ENCODE results near the gene STX1A. TPM values are rescaled to one million over a fixed set of nuclear protein-coding genes. Genes with fewer than 3 reads are reported as not detected.

Gene STX1A
- total and polyA plus RNA-seq, 8 donors: 2.3 to 95.7 (median 9.6) TPM

- WGBS, 2 donors: 6% methylated on average over 35 of the region's 35 CpGs
- Histone ChIP-seq H3K27ac (peak overlapping the region; percentile 96 to 100 (median 100)), H3K4me3 (peak overlapping the region in 2 of 4 donors; percentile 6), H3K36me3 (no peaks in the 10 kb centered on the region), H3K9me3 (no peaks in the 10 kb centered on the region), H3K4me1 (peaks cover 26 to 34% (median 29%) of the 10 kb centered on the region in 3 donors), H3K27me3 (no peaks in the 10 kb centered on the region)
- TF ChIP-seq, protein P1, sequence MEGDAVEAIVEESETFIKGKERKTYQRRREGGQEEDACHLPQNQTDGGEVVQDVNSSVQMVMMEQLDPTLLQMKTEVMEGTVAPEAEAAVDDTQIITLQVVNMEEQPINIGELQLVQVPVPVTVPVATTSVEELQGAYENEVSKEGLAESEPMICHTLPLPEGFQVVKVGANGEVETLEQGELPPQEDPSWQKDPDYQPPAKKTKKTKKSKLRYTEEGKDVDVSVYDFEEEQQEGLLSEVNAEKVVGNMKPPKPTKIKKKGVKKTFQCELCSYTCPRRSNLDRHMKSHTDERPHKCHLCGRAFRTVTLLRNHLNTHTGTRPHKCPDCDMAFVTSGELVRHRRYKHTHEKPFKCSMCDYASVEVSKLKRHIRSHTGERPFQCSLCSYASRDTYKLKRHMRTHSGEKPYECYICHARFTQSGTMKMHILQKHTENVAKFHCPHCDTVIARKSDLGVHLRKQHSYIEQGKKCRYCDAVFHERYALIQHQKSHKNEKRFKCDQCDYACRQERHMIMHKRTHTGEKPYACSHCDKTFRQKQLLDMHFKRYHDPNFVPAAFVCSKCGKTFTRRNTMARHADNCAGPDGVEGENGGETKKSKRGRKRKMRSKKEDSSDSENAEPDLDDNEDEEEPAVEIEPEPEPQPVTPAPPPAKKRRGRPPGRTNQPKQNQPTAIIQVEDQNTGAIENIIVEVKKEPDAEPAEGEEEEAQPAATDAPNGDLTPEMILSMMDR (IDR thresholded peaks at IDR 0.05): no peak
- ATAC-seq: peak; percentile 62 to 75 (median 69)
- intact Hi-C loops (cut with DNase I): no loop called here
- FAIRE-seq: no peak
- DNase-seq: peak; percentile 95 to 100 (median 98)
These were observed 23.5 kb upstream of the STX1A start for GRCh38 chr7:73742753-73743641.

DNA sequence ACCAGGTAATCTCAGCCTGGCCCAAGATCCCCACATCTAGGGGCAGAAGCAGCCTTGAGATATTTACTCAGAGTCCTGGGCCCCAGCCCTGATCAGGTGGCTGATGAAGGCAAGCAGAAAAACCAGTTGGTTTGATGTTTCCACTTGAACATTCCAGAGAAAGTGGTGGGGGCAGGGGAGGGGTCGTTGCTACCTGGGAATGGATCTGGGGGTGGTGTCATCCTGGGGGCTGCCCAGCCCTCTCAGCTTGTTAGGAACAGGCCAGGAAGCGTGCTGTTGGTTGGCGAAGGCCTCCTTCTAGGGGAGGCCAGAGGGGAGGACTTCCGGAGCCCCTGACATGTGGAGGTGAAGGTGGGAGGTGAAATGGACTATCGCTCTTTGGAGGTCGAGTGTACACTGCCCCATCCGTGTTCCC, 22.9 kb upstream of the STX1A start:
- peak overlapping the region in 2 of 4 donors; percentile 6 for H3K4me3 ChIP-seq
- no peaks in the 10 kb centered on the region for H3K9me3 ChIP-seq
- H3K27me3 ChIP-seq: no peaks in the 10 kb centered on the region
- 23 to 31% methylated on average over 7 of the region's 7 CpGs for WGBS, 2 donors
- TF ChIP-seq, protein P1 (IDR thresholded peaks at IDR 0.05): no peak
- no peak for FAIRE-seq
- DNase-seq: peak in 5 of 6 donors; percentile 61 to 73 (median 70)
- H3K4me1 ChIP-seq: peaks cover 30 to 40% (median 33%) of the 10 kb centered on the region in 3 donors
- peak overlapping the region; percentile 96 to 100 (median 100) for H3K27ac ChIP-seq
- no peaks in the 10 kb centered on the region for H3K36me3 ChIP-seq
- peak in 3 of 4 donors; percentile 0 to 8 (median 3) for ATAC-seq
- intact Hi-C loops (cut with DNase I): no loop called here

DNA sequence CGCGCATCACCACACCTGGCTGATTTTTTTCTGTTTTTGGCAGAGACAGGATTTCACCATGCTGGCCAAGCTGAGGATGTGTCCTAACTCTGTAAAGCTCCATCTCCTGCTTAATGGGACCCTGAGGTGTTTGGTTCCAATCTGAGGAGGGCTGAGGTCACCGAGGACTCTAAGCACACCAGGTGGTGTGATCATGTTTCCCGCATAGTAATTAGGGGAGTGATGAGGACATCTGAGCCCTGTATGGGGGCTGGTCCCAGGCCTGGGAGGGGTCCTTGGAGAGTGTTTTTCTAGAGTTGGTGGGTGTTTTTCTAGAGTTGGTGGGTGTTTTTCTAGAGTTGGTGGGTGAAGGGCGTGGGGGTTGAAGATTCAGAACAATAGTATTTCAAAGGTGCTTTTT, 22.1 kb upstream of the STX1A start:
- TF ChIP-seq, protein P1 (IDR thresholded peaks at IDR 0.05): no peak
- intact Hi-C loops (cut with DNase I): no loop called here
- H3K27me3 ChIP-seq: no peaks in the 10 kb centered on the region
- no peak for FAIRE-seq
- peak in 1 of 6 donors; percentile 44 for DNase-seq
- no peaks in the 10 kb centered on the region for H3K9me3 ChIP-seq
- peaks cover 29 to 38% (median 30%) of the 10 kb centered on the region in 3 donors for H3K4me1 ChIP-seq
- no peaks in the 10 kb centered on the region for H3K36me3 ChIP-seq
- H3K4me3 ChIP-seq: no peak overlapping the region
- ATAC-seq: no peak
- 71 to 73% methylated on average over 5 of the region's 5 CpGs for WGBS, 2 donors
- H3K27ac ChIP-seq: peak overlapping the region; percentile 96 to 100 (median 100)

DNA sequence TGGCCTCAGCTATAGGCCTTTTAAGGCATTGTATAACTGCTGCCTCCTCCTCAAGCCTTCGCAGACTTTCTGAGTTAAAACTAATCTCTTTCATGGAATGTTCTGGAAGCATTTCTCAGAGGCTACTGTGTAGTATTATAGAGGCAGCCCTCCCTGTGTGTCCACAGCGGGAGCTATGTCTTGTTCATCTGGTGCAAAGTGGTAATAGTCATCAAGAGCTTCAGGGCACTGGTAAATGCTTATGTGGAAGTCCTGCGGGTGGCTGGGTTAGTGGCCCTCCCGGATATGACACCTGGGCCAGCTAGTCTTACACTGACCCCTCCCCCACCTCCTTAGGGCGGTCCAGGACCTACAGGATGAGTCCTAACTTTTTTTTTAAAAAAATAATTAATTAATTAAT, 21.3 kb upstream of the STX1A start:
- intact Hi-C loops (cut with DNase I): no loop called here
- no peak for ATAC-seq
- H3K27me3 ChIP-seq: no peaks in the 10 kb centered on the region
- H3K36me3 ChIP-seq: peaks cover 0 to 7% (median 0%) of the 10 kb centered on the region in 3 donors
- H3K9me3 ChIP-seq: no peaks in the 10 kb centered on the region
- peak overlapping the region; percentile 100 for H3K27ac ChIP-seq
- FAIRE-seq: no peak
- no peak for DNase-seq
- 83 to 85% methylated on average over 5 of the region's 5 CpGs for WGBS, 2 donors
- peaks cover 22 to 32% (median 30%) of the 10 kb centered on the region in 3 donors for H3K4me1 ChIP-seq
- H3K4me3 ChIP-seq: no peak overlapping the region
- TF ChIP-seq, protein P1 (IDR thresholded peaks at IDR 0.05): no peak

Measured in pancreas (tissue), 10 donors.